CD4-positive, alpha-beta T cell treated with Interleukin-4 for 4 hours (primary cell): ENCODE data around the gene KIF20A.
A peak's percentile ranks its signal among the peaks of the same experiment; 100 is the strongest.
"Not testable (repeated sequence)": the region's sequence is repeated elsewhere in the genome, so short reads cannot be mapped to it uniquely, and the experiment has no call there.

Source experiments
- DNase-seq: peaks from one replicate; pipeline ENCODE4 v3.0.0-alpha.2; 2020

The KIF20A gene

GRCh38 chr5:138188626-138189025 lies 9.7 kb downstream of the KIF20A start:
- DNase-seq = no peak

- no peak for DNase-seq
These were observed 13.9 kb downstream of the KIF20A start for GRCh38 chr5:138192826-138193225.

DNA sequence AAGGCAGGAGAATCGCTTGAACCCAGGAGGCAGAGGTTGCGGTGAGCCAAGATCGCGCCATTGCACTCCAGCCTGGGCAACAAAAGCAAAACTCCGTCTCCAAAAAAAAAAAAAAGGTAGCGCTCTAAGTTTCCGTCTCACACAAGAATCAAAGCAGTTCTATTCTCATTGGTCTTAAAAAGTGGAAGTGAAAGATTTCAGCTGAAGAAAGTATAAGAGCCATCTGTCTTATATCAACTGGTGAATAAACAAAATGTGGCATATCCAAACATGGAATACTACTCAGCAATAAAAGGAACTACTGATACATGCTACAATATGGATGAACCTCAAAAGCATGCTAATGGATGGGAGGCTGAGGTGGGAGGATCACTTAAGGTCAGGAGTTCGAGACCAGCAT lies 14.9 kb downstream of the KIF20A start:
- not testable (repeated sequence) for DNase-seq

DNA sequence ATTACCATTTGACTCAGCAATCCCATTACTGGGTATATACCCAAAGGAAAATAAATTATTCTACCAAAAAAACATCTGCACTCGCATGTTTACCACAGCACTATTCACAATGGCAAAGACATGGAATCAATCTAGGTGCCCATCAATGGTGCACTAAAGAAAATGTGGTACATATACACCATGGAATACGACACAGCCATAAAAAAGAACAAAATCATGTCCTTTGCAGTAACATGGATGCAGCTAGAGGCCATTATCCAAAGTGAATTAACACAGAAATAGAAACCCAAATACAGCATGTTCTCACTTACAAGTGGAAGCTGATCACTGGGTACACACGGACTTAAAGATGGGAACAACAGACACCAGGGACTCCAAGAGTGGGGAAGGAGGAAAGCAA lies 32.1 kb downstream of the KIF20A start:
- DNase-seq = no peak

- DNase-seq = no peak
These were observed 33.9 kb downstream of the KIF20A start for GRCh38 chr5:138212828-138213160.

GRCh38 chr5:138213161-138214029 lies 34.5 kb downstream of the KIF20A start, which contains the start of gene CDC23:
Gene CDC23, minus strand, starts transcription at chr5:138213323. Its CDS starts 11 bp downstream, at chr5:138213312.
- DNase-seq = peak; percentile 96

DNA sequence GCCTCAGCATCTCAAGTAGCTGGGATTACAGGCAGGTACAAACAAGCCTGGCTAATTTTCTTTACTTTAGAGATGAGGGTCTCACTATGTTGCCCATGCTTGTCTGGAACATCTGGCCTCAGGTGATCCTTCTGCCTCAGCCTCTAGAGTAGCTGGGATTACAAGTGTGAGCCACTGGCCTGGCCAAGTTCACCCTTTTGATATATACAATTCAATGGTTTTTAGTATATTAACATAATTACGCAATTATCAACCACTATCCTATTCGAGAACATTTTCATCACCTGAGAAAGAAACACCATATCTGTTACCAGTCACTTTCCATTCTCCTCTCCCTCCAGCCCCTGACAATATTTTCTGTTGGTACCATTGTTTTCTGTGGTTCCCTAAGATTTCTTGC lies 37.9 kb downstream of the KIF20A start:
- no peak for DNase-seq

GRCh38 chr5:138223532-138223931 lies 44.6 kb downstream of the KIF20A start:
- no peak for DNase-seq

DNA sequence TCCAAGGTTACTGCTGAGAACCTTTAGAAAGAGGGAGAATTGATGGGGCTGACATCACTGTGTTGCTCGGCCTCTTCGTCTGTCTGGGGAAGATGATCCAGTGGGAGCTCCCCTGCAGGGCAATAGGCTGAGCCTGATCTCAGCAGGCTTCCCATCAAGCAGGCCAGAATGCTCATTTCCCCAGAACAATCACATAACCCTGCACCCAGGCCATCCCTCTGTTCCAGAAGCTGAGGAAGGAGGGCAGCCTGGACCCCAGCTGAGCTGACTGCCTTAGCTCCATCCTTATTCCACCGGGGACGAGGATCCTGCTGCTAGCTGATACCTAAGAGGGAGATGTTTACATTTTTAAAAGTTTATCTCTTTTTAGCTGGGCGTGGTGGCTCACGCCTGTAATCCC lies 45.8 kb downstream of the KIF20A start:
- no peak for DNase-seq

- DNase-seq = no peak
These were observed 48.0 kb downstream of the KIF20A start for GRCh38 chr5:138226910-138227309.

GRCh38 chr5:138229387-138229786 lies 50.5 kb downstream of the KIF20A start:
- DNase-seq = no peak

GRCh38 chr5:138230261-138230660 lies 51.3 kb downstream of the KIF20A start:
- DNase-seq = no peak

GRCh38 chr5:138230981-138231589 lies 52.2 kb downstream of the KIF20A start:
- no peak for DNase-seq

DNA sequence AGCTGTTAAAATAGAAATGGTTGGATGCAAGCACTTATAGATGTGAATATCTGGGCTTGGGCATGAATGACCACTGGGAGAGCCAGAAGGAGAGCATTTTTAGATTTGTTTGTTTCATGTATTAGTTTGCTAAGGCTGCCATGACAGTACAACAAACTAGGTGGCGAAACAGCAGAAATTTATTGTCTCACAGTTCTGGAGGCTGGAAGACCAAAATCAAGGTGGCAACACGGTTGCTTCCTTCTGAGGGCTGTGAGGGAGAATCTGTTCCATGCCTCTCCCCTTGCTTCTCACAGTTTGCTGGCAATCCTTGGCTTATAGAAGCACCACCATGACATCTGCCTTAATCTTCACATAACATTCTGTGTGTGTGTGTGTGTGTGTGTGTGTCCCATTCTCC lies 54.4 kb downstream of the KIF20A start:
- no peak for DNase-seq

DNA sequence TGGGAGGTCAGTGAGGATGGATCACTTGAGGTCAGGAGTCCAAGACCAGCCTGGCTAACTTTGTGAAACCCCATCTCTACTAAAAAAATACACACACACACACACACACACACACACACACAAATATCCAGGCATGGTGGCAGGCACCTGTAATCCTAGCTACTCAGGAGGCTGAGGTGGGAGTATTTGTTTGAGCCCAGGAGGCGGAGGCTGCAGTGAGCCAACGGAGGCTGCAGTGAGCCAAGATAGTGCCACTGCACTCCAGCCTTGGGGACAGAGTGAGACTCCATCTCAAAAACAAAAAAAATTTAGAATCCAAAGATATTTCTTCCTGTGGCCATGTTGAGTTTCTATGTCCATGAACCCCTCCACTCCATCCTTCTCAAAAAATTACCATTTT lies 55.7 kb downstream of the KIF20A start:
- no peak for DNase-seq
